ENCODE measurements around the gene METTL6. TPM values are rescaled to one million over a fixed set of nuclear protein-coding genes. Genes with fewer than 3 reads are reported as not detected.

METTL6 gene
- total and polyA plus RNA-seq, 10 of the 15 experiments (the other 5 are each of a cell fraction or from before 2014, with no cell fraction given), result 13.8 to 29.6 (median 20.8) TPM

- H3K79me2 ChIP-seq (ENCODE audit: control insufficient read depth, insufficient read depth, low read length), result no peaks in the 10 kb centered on the region
- H3K4me3 ChIP-seq, result no peak overlapping the region
- no peak overlapping the region for H3K4me2 ChIP-seq (ENCODE audit: control insufficient read depth, insufficient read depth)
- in situ Hi-C loops (cut with MboI), result no loop called here
- FAIRE-seq, result no peak
- RAD21 ChIA-PET (ENCODE audit: unreplicated experiment), result interaction anchor here (0.6 kb wide), 1 partner anchor 118 kb away, joined by 3 read pairs; no protein-coding TSS in a partner anchor
- intact Hi-C loops (cut with micrococcal nuclease; ENCODE audit: unreplicated experiment), result no loop called here
- no peak for TF ChIP-seq MTA3 (IDR thresholded peaks at IDR 0.05; ENCODE audit: borderline replicate concordance, low read length)
- no peak for TF ChIP-seq ZNF687 (IDR thresholded peaks at IDR 0.05)
- no peak for TF ChIP-seq SKIL (IDR thresholded peaks at IDR 0.05; ENCODE audit: low read depth, poor library complexity, severe bottlenecking)
- TF ChIP-seq JUND (IDR thresholded peaks at IDR 0.05; ENCODE audit: low read depth, low read length), result no peak
- TF ChIP-seq RELA (IDR thresholded peaks at IDR 0.05; ENCODE audit: borderline replicate concordance, partially characterized antibody), result no peak
- H3K9me3 ChIP-seq (replicated peaks; ENCODE audit: control insufficient read depth, insufficient read depth, low read length), result no peaks in the 10 kb centered on the region
- no peak overlapping the region for H3K9ac ChIP-seq (ENCODE audit: control insufficient read depth, insufficient read depth, low read length)
- H2AFZ ChIP-seq (ENCODE audit: control insufficient read depth, low read depth, low read length), result no peak overlapping the region
- H3K27ac ChIP-seq (ENCODE audit: control insufficient read depth, insufficient read depth), result no peak overlapping the region
- WGBS (ENCODE audit: insufficient coverage, insufficient replicate concordance, low lambda C conversion rate, missing lambda C conversion rate), result 56% methylated on average over 9 of the region's 9 CpGs
- ATAC-seq, result no peak
- no peaks in the 10 kb centered on the region for H4K20me1 ChIP-seq (ENCODE audit: control insufficient read depth, insufficient read depth)
- H3K4me1 ChIP-seq (ENCODE audit: control insufficient read depth, insufficient read depth, low read length), result no peaks in the 10 kb centered on the region
- no TSS peak for BruUV-seq (replicated peaks)
- DNase-seq (ENCODE audit: low read depth, low spot score), result no peak
- no peaks in the 10 kb centered on the region for H3K36me3 ChIP-seq (ENCODE audit: control insufficient read depth in 2 of 2, insufficient read depth in 2 of 2, low read length in 1 of 2)
- SMC1A ChIA-PET (ENCODE audit: uncharacterized antibody, unreplicated experiment), result interaction anchor here (1.1 kb wide), 1 partner anchor 22 kb away, joined by 3 read pairs; no protein-coding TSS in a partner anchor
- POLR2A ChIA-PET, result no interaction called here
- CTCF ChIA-PET, result interaction anchor here (1.0 kb wide), 1 partner anchor 15 kb away, joined by 3 read pairs; no protein-coding TSS in a partner anchor
- H3K27me3 ChIP-seq (replicated peaks in 1 of 2; ENCODE audit: control insufficient read depth in 2 of 2, insufficient read depth in 2 of 2, low read length in 1 of 2), result no peaks in the 10 kb centered on the region
Measured at GRCh38 chr3:15452156-15452555, 24.8 kb upstream of the METTL6 start.
